T-helper 1 cell treated with Interleukin-12 subunit alpha and Interleukin-12 subunit beta and Interleukin-4 antibody, amounts not matched to agents 30 ng/mL and 1 ng/mL, for 36 hours (primary cell): ENCODE results near the gene MAP4K4. TPM values are rescaled to one million over a fixed set of nuclear protein-coding genes. Genes with fewer than 3 reads are reported as not detected.

Experiments
- intact Hi-C: fragments of 100-400 bp; cut with micrococcal nuclease; formaldehyde crosslinking; loops from one replicate; pipeline ENCODE4 v1.15.1; 2024
- total RNA-seq: library from RNA; stranded (reverse); gene quantifications from 2 replicates; pipeline ENCODE4 v1.2.3, GENCODE V29; 2022

The MAP4K4 gene
- total RNA-seq, 1 donor from 2014 or later = 120 TPM

DNA sequence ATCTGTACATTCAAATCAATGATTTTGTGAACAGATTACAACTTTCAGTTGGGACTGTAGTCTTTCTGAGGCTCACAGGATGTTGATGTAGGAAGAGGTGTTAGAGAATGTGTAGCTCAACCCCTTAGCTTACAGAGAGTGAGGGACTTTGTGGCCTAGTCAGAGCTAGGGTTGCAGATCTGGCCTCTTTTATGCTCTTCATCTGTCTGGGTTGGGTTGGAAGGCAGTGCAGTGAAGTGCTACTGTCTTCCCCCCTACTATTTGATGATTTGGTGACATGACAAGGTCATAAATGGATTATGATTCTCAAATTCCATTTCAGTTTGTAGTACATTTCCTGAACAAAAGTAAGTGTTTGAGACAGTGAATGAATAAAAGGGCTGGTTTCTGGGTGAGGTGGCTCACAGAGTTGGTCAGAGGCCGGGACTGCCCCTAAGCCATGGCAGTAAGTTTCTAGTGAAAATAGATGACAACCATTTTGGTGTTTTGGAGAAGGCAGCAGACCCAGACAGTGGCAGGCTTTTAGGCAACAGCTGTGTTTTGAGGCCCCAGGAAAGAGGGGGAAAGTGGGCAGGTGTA lies 21.6 kb downstream of the MAP4K4 start:
- intact Hi-C loops = loop anchor here (1.0 to 10.0 kb wide), 6 partner anchors 9 to 564 kb away; partner anchors contain the start of genes CNOT11, RNF149 and TBC1D8

DNA sequence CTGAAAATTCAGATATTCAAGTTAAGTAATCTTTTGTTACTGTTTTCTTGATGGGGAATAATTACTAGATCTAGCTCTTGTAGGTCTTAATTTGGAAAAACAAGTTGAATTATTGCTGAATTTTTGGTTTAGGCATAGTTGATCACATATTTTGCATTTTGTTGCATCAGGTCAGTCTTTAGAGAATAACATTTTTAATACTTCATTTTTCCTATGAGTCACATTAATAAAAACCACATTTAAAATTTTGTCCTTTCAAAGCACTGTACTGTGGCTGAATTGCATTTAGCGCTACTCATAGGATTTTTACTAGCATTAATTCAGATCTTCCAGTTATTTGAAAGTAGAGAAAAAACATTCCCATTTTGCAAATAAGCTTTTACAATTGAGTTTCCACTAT lies 23.2 kb downstream of the MAP4K4 start:
- intact Hi-C loops = no loop called here

DNA sequence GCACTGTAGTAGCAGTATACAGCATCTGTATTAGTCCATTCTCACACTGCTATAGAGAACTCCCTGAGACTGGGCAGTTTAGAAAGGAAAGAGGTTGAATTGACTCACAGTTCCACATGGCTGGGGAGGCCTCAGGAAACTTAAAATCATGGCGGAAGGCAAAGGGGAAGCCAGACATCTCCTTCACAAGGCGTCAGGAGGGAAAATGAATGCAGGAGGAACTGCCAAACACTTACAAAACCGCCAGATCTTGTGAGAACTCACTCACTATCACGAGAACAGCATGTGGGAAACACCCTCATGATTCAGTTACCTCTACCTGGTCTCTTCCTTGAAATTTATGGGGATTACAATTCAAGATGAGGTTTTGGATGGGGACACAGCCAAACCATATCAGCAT lies 25.4 kb downstream of the MAP4K4 start:
- intact Hi-C loops = no loop called here

DNA sequence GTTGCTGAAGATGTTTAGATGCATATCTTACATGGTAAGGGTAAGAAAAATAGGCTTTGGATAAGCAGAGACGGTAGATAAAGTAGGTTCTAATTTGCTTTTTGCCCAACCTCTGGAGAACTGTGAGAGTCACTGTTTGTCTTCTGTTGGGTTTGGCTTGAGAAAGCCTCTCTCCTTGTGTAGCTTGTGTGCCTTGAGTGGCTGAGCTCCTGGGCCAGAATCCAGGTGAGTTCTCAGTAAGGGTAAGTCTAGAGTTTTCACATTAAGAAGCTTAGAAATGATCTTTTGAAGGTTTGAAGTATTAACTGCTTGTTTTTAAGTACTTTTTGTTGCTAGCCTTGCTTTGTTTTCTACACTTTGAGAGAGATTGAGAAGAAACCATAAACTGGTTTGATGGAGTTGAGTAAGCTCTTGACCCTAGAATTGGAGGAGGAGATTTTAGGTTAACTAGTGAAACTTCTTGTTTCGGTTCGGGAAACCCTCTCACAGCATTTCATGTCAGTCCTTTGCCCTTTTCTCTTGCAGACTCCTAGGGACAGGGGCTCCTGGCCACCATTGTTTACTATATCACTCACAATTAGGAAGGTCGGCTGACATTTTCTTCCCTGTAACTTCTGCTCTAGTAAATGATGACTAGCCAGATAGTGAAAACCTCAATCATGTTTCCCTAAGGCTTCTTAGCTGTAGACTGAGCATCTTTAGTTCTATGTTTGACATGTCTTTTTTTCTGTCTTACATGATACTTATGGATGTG lies 26.0 kb downstream of the MAP4K4 start:
- intact Hi-C loops = loop anchor here (2.0 kb wide), 1 partner anchor 305 kb away; no protein-coding TSS in a partner anchor

DNA sequence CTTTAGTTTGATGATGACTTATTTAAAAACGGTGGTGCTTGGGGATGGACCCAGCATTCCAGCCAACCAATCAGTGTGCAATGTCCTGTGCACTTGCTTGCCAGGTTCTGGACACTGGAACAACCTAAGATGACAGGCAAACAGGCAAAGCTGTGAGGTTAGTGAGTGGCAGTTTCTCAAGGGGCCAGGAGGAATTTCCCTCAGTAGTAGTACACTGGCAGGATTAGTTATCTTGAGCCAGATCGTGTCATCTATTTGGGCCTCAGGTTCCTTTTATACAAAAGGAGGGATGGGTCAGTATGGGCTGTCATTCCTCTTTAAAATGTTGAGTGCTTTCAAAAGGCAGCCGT lies 26.6 kb downstream of the MAP4K4 start:
- intact Hi-C loops = loop anchor here (2.0 kb wide), 1 partner anchor 305 kb away; no protein-coding TSS in a partner anchor

DNA sequence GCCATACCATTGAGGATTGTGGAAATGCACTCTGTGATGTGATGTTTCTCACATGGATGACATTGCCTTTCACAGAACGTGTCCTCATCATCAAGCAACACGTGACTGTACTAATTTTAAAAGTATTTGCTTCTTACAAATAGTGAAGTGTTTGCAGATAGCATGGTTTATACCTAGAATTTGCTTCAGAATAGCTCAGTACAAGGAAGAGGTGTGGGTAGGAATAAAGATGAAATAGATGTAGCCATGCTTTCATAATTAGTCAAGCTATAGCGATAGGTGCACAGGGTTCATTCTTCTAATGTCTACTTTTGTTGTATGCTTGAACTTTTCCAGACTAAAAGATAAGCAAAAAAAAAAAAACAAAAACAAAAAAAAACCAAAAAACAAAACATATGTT lies 27.5 kb downstream of the MAP4K4 start:
- intact Hi-C loops = loop anchor here (2.0 kb wide), 1 partner anchor 306 kb away; no protein-coding TSS in a partner anchor

DNA sequence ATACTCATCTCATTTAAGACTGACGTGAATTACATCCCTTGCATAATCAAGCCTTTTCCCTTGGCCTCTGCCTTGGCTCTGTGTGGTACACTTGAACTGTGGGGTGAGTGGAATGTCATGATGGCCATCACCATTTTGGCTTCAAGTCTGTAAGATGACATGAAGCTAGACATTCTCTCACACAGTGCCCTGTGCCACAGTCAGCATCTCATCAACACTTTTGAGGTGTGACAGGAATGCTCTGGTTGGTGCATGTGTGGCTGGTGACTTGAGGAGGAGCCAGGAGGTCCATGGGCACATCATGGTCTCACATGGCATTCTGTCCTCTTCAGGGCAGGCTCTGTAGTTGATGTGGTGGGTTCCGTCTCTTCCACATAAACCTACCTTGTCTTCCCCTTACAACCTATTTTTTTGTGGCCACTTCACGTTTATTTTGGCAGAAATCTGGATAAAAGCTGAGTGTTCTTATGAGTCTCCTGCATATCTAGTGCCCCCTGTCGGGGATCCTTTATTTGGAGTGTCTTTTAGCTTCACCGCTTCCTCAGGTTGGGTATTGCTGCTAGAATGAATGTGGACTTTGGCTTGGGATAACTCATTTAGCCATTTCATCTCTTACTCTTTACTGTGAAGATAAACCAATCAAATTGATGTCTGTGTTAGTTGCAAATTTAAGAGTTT lies 28.1 kb downstream of the MAP4K4 start:
- intact Hi-C loops = loop anchor here (2.0 kb wide), 1 partner anchor 307 kb away; no protein-coding TSS in a partner anchor

DNA sequence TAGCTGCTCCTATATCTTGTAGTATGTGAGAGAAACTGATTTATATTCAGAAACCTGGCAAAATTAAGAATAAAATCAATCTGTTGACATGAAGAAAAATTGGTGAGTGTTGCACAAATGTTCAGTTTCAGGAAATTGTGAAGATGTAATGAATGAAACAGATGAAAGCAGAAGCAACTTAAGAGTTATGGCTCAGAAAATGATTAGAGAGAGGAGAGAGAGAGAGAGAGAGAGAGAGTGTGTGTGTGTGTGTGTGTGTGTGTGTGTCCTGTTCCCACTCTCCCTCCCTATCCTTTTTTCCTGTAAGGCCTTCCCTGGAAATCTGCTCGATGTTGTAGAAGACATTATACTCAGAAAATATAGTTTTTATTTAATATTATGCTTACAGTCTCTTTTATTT lies 31.4 kb downstream of the MAP4K4 start:
- intact Hi-C loops = loop anchor here (1.0 kb wide), 1 partner anchor 10 kb away; no protein-coding TSS in a partner anchor

DNA sequence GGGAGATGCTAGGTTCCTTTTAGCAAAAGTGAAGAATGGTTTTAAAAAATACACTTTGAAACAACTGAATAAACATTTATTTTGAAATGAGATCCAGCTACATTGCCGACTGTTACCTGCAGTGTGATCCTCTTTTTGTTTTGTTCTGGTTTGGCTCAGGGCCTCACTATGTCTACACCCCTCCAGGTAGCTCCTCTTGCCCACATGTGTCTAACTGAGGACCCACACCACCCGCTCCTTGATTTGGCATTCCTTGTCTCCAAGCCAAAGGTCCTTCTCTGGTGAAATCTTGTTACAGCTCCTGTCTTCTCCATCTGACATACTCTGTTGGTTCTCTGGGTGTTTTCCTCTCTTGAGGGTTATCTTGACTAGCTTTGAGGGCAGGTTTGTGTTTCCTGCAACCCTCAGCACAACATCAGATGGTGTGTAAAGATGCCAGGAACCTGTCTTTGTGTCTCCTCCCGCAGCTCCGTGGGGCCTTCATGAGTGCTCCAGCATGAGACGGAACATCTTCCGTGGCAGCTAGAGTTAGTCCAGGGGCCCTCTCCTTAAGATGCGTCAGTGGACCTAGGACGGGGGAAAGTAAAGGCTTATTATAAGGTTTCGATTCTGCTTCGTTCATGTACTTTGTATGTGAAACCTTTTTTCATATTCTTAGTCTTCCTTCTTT lies 32.1 kb downstream of the MAP4K4 start:
- intact Hi-C loops = loop anchor here (1.0 to 5.0 kb wide), 2 partner anchors 10 to 32 kb away; partner anchors contain the start of gene MAP4K4

DNA sequence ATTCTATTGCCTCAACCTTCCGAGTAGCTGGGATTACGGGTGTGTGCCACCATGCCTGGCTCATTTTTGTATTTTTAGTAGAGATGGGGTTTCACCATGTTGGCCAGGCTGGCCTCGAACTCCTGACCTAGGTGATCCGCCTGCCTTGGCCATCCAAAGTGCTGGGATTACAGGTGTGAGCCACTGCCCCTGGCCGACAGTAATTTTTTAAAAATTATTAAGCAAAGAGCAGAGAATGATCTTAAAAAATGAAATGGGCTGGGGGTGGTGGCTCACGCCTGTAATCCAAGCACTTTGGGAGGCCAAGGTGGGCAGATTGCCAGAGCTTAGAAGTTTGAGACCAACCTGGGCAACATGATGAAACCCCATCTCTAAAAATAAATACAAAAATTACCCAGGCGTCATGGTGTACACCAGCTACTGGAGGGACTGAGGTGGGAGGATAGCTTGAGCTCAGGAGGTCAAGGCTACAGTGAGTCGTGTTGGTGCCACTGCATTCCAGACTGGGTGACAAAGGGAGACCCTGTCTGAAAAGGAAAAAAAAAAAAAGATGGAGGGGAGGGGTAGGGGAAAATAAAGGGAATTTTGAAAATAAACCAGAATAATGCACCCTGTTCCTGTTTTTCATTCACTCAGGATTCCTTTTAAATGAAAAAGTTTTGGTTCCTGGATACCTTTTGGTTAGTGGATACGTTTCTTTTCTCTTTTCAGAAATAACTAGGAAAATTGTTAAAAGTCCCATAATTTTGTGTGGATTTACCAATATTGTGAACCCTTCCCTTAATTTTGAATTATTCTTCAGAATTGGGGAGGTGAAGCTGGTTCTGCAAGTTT lies 33.9 kb downstream of the MAP4K4 start:
- intact Hi-C loops = loop anchor here (5.0 kb wide), 1 partner anchor 34 kb away; the partner anchor contains the start of gene MAP4K4

DNA sequence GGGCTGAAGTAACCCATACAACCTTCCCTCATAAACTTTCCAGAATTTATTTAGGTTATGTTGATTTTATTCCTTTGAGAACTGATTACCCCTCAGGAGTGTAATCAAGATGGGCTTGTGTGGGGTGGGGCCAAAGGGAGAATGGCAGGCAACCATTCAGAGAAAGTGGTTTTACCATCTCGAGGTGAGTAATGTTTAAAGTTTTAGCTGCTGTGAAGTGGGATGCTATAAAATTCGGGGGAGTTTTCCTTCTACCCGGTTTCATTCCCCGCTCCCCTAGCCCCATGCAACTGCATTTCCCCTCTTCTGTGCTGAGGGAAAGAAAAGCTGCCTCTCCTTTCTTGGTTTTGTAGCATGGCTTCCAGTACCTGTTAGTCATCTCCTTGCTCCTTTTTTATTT lies 34.7 kb downstream of the MAP4K4 start:
- intact Hi-C loops = loop anchor here (5.0 kb wide), 1 partner anchor 35 kb away; the partner anchor contains the start of gene MAP4K4

DNA sequence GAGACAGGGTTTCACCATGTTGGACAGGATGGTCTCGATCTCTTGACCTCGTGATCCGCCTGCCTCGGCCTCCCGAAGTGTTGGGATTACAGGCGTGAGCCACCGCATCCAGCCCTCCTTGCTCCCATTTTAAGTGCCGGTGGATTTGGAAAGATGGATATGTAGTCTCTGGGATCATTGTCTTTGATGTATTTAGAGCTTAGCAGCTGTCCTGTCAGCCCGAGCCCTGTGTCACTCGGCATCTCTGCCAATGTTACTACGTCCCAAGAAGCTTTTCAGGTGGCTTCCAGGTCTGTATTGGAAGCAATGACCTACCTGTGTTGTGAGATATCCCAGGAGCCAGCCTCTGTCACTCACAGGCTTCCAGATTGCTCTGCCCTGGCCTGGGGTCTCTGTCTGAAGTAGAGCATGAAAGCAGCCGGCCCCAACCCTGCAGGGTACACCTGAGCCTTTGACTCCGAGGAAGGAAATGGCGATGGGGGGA lies 35.3 kb downstream of the MAP4K4 start:
- intact Hi-C loops = loop anchor here (5.0 kb wide), 1 partner anchor 36 kb away; the partner anchor contains the start of gene MAP4K4

DNA sequence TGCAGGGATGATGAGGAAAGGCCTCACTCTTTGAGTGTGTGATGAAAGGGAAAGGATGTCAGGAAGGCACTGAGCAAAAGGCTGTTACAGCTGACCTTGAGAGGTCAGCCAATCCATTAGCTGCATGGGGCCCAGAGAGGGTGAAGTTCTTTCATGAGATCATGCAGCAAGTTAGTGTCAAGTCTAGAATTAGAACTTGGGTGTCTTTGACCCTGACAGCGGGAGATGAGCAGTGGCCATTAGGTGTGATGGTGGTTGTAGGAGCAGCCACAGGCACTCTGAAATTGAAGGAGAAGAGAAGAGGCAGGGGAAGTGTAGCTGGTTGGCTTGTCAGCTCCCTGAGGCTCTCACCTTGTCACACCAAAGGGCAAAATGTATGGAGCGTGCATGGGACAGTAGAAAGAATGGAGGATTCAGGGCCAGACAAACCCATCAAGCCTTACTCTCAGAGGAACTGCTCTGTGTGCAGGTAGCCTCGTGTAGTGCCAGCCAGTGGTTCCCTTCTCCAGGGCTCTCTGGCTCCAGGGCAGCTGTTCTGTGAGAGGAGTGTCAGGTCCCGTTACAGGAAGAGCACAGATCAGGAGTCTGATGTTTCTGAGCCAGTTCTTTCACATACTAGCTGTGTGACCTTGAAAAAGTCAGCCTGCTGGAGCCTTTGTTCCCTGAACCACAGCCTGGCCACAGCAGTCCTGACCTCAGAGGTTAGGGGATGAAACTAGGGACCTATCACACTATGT lies 35.9 kb downstream of the MAP4K4 start:
- intact Hi-C loops = loop anchor here (5.0 kb wide), 1 partner anchor 36 kb away; the partner anchor contains the start of gene MAP4K4

DNA sequence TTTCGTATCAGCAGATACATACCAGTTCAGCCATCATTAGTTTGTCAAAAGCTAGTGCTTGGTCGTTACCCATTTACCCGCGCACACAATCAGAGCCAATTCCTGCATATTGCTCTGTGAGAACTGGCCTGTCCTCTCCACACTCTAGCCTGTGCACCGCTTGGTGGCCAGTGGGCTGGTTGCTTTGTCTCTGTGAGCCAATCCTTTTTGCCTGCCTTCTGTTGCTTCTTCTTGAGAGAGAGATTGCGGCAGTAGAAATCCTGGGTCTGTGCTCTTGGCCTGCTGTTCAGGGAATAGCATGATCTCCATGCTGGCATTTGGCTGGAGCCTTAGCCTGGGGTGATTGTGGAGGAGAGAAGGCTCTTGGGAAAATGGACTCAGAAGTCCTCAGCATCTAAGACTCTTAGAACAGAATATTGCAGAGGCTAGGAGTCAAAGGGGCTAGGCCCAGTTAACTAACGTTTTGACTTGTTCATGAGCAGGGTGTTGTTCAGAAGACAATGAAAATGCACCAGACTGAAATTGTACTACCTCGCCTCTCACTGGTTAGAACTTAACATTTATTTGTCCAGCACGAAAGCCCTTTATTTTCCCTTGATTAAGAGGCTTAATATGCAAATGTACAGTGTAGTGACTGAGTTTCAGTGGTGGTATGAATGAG lies 37.1 kb downstream of the MAP4K4 start:
- intact Hi-C loops = loop anchor here (5.0 kb wide), 1 partner anchor 37 kb away; the partner anchor contains the start of gene MAP4K4

DNA sequence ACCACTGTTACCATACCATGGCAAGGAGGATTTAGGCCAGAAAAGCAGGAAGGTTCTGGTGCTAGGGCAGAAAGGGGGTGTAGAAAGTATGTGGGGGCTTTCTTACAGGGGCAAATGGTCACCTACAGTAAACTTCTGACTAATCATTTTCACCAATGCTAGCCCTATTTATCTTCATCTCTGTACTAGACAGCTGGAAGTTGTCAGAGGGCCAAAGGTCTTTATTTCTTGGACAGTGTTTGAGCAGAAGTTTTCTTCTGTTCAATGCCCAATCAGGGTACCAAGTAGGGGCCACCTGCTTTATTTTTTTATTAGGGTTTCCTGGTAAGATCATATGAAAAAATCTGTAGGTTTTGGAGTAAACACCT lies 37.6 kb downstream of the MAP4K4 start:
- intact Hi-C loops = no loop called here

DNA sequence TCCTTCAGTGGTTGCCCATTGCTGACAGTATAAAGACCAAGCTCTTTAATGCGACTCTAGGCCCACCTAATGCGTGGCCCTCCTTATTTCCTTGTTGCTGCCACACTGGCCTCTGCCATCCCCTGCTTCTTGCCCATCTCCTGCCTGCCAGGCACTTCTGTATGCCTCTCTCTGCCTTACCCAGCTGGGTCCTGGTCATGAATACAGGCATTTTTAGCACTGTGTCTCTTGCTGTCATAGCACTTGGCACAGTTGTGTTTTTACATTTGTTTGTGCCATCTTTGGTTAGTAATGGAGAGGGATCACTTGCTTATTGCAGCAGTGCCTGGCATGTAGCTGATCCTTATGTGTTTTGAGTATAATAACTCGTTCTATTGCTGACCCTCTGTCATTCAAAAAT lies 38.7 kb downstream of the MAP4K4 start:
- intact Hi-C loops = loop anchor here (2.0 kb wide), 1 partner anchor 19 kb away; no protein-coding TSS in a partner anchor

DNA sequence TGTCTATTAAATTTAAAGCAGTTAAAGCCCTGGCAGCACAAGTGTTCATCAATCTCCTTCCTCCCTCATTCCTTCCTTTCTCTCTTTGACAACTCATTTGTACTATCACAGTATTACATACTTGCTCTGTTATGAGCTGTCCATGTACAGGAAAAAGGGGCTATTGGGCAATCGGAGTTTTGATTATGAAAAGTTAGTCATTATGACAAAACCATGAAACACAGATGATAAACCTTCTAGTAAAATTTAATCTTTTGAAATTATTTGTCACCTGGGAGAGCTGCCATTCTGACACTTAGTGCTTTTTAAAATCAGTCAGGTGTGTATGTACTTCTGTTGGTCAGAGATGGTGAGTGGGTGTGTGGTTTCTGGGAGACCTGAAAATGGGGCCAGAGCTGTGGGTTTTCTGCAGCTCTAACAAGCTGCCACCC lies 39.4 kb downstream of the MAP4K4 start:
- intact Hi-C loops = loop anchor here (2.0 kb wide), 1 partner anchor 20 kb away; no protein-coding TSS in a partner anchor

DNA sequence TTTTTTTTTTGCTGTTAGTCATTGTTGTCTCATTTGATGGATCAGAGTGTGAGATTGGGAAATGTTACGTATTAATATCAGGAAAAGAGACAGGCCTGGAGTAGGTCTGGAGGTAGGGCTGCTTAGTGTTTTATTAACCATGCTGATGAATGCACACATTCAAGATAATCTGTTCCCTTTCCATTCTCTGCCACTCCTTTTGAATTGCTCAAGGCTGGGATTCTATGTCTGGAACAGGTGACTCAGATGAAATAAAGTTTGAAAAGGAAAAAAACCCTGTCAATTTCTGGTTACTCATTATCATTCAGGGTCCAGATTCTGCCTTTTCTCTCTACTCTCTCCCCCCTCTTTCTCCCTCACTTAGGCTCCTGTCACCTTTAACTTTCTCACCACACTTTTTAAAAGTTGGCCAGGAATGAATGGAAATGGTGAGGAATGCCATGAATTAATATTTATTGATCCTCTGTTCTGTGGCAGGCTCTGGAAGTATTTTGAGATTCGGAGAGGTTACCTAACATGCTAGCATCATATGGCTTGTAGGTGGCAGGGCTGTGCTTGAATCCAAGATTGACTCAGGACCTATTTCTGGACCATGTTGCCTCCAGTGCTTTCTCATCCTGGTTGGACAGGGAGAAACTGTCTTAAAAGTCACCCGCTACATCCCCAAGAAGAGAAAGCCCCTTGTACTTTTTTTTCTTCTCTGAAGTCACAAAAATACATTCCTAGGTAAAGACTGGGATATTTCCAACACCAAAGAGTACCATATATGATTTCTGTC lies 40.2 kb downstream of the MAP4K4 start:
- intact Hi-C loops = loop anchor here (2.0 kb wide), 1 partner anchor 21 kb away; no protein-coding TSS in a partner anchor
